CD4-positive, alpha-beta T cell treated with Interleukin-6 for 4 hours (primary cell): ENCODE results near the gene CSHL1.
"Not testable (repeated sequence)": the region's sequence is repeated elsewhere in the genome, so short reads cannot be mapped to it uniquely, and the experiment has no call there.

Experiments used
- DNase-seq: peaks from one replicate; pipeline ENCODE4 v3.0.0-alpha.2; 2020; ENCODE audit warnings: mixed read lengths

The CSHL1 gene

DNA sequence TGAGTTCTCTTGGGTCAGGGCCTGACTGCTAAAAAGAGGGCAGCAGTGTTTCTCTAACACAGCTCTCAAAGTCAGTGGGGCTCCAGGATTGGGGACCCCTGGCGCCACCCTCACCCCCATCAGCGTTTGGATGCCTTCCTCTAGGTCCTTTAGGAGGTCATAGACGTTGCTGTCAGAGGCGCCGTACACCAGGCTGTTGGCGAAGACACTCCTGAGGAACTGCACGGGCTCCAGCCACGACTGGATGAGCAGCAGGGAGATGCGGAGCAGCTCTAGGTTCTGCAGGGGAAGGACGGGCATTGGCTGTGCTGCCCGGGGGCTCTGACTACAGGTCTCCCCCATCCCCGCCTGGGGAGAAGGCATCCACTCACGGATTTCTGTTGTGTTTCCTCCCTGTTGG is 6.6 kb upstream of the CSHL1 start:
- no peak for DNase-seq

DNA sequence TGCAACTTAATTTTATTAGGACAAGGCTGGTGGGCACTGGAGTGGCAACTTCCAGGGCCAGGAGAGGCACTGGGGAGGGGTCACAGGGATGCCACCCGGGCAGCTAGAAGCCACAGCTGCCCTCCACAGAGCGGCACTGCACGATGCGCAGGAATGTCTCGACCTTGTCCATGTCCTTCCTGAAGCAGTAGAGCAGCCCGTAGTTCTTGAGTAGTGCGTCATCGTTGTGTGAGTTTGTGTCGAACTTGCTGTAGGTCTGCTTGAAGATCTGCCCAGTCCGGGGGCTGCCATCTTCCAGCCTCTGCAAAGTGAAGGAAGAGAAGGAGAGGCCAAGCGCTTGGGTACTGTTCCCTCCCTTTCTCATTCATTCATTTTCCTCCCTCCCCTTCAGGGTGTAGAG is 6.1 kb upstream of the CSHL1 start:
- not testable (repeated sequence) for DNase-seq

DNA sequence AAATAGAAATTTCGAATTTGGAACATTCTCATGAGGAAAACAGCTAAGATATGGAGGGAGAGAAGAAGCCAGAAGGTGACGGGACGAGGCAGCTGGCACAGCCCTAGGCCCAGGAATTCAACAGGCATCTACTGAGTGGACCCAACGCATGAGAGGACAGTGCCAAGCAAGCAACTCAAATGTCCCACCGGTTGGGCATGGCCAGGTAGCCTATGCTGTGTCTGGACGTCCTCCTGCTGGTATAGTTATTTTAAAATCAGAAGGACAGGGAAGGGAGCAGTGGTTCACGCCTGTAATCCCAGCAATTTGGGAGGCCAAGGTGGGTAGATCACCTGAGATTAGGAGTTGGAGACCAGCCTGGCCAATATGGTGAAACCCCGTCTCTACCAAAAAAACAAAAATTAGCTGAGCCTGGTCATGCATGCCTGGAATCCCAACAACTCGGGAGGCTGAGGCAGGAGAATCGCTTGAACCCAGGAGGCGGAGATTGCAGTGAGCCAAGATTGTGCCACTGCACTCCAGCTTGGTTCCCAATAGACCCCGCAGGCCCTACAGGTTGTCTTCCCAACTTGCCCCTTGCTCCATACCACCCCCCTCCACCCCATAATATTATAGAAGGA is 5.6 kb upstream of the CSHL1 start:
- no peak for DNase-seq

DNA sequence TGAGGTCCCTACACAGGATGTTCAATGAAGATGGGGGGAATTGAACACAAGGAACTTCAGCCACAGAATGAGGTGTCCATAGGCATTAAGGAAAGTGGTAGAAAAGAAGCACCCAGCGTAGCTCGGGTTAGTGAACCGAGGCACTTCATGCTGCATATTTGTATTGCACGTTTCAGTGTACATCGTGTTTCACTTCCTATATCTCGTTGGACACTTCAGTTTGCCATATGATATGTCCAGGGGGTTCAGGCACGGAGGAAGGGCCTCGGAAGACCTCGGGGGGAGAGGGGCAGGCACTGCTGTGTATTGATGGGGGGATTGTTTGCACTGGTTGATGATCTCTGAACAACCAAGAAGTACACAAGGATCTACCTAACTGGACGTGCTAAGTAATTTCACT is 4.7 kb upstream of the CSHL1 start:
- DNase-seq, result not testable (repeated sequence)

DNA sequence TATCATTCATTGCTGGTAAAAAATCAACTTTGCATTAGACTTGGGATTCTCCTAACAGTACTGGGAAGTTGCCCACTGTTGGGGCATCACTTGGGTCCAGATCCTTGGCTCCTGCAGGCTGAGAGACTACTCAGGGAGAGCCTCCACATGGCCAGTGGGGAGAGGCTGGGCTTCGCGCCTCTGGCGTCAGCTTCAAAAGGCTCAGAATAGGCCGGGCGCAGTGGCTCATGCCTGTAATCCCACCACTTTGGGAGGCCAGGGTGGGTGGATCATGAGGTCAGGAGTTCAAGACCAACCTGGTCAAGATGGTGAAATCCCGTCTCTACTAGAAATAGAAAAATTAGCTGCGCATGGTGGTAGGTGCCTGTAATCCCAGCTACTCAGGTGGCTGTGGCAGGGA is 3.4 kb upstream of the CSHL1 start:
- DNase-seq, result no peak

DNA sequence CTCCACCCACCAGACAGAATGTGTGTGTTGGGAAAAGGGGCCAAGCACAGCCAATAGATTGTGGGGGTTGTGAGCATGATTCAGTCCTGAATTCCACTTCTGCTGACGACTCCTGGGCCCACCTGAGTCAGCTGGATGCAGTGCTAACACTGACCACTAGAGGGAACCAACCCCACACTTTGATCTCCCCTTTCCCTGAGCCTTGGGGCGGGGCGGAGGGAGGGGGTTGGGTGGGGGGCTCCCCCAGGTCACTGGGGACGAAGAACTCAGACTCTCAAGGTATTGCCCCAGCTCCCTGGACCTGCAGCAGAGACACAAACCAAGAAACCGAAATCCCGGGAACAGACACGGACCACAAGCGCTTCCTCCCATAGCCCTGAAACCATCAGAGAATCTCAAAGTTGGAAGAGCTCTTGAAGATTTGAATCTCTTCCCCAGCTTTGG is 621 bp upstream of the CSHL1 start:
- DNase-seq, result peak; percentile 66

- DNase-seq, result no peak
These were observed 962 bp downstream of the CSHL1 start for GRCh38 chr17:63910096-63910495.

- not testable (repeated sequence) for DNase-seq
These were observed 1.5 kb downstream of the CSHL1 start for GRCh38 chr17:63909586-63909985.

DNA sequence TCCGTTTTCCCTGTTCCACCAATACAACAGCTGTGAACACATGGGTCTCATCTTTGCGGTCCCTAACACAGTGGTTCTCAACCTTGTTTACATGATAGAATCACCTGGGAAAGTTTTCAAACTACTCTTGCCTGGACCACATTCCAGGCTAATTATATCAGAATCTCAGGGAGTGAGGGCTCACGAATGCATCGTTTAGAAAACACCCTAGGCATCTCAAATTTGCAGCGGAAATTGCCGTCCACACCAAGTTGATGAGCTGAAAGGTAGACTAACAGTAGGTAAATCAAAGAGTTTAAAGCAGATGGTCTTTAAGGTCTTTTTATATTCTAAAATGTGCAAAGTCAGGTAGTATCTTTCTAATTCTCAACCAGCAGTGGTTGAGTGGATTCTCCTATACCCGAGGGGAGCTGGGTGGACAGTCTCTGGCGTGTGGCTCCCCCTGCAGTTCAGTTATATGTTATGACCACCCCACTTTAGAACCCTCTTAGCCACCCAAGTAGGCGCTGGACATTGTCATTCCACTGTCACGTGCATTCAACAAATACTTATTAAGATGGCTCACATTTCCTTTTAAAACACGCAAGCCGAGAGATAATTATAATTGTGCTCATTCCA is 3.8 kb downstream of the CSHL1 start:
- peak; percentile 9 for DNase-seq

- DNase-seq, result not testable (repeated sequence)
These were observed 6.3 kb downstream of the CSHL1 start for GRCh38 chr17:63904796-63905195.

DNA sequence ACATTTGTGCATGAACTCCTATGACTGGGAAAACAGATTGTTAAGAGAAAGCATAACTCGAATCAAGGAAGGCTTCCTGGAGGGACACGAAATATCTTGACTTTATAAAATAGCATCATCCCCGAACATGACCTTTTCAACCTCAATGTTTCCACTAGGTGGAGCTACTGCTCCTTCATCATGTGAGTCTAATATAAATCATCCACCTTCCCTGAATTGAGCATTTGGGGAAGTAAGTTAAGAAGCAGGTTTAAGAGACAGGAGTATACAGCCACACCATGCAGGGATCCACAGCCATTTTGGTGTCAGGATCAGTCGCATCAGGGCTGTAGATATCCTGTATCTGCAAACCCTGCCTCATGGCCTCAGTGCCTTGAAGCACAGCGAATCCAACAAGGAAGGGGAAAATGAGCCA is 7.3 kb downstream of the CSHL1 start:
- not testable (repeated sequence) for DNase-seq

- DNase-seq, result not testable (repeated sequence)
These were observed 9.1 kb downstream of the CSHL1 start for GRCh38 chr17:63901971-63902370.

GRCh38 chr17:63898899-63899798 is 11.9 kb downstream of the CSHL1 start:
- DNase-seq, result peak; percentile 11

DNA sequence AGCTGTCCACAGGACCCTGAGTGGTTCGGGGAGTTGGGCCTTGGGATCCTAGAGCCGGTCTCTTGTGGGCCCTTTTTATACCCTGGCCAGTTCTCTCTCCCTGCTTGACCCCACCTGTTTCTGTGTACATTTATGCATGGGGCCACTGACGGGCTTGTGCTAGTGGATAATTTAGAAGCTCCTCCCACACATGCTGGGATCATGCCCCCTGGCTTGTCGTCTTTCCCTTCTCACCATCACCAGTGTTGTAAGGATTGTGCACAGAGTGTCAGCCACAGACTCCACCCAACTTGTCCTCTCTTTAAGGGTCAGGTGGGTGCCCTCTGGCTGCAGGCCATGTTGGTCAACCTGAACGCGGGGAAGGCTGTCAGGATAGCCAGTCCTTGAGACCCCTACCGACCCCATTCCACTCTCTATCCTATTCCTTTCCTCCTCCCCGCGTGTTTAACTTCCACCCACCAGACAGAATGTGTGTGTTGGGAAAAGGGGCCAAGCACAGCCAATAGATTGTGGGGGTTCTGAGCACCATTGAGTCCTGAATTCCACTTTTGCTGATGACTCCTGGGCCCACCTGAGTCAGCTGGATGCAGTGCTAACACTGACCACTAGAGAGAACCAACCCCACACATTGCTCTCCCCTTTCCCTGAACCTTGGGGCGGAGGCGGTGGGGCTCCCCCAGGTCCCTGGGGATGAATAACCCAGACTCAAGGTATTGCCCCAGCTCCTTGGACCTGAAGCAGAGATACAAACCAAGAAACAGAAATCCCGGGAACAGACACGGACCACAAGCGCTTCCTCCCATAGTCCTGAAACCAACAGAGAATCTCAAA is 14.3 kb downstream of the CSHL1 start, which contains the start of gene CSH1:
CSH1 (minus strand) TSS at position 51 of the 831 bp plus-strand sequence. CDS start 63 bp downstream, outside the sequence.
- DNase-seq, result not testable (repeated sequence)

DNA sequence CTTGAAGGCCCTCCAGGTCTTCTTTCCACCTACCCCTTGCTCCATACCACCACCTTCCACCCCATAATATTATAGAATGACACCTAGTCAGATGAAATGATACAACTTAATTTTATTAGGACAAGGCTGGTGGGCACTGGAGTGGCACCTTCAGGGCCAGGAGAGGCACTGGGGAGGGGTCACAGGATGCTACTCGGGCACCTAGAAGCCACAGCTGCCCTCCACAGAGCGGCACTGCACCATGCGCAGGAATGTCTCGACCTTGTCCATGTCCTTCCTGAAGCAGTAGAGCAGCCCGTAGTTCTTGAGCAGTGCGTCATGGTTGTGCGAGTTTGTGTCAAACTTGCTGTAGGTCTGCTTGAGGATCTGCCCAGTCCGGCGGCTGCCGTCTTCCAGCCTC is 16.2 kb downstream of the CSHL1 start:
- DNase-seq, result not testable (repeated sequence)

- not testable (repeated sequence) for DNase-seq
These were observed 17.0 kb downstream of the CSHL1 start for GRCh38 chr17:63894021-63894420.

DNA sequence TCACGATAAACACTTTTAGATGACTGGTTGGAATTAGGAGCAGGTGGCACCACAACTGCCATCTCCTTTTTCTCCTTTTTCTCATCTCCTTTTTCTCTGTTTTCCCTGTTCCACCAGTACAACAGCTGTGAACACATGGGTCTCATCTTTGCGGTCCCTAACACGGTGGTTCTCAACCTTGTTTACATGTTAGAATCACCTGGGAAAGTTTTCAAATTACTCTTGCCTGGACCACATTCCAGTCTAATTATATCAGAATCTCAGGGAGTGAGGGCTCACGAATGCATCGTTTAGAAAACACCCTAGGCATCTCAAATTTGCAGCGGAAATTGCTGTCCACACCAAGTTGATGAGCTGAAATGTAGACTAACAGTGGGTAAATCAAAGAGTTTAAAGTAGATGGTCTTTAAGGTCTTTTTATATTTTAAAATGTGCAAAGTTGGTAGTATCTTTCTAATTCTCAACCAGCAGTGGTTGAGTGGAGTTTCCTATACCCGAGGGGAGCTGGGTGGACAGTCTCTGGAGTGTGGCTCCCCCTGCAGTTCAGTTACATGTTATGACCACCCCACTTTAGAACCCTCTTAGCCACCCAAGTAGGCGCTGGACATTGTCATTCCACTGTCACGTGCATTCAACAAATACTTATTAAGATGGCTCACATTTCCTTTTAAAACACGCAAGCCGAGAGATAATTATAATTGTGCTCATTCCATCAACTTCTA is 18.6 kb downstream of the CSHL1 start:
- DNase-seq, result not testable (repeated sequence)

- DNase-seq, result not testable (repeated sequence)
These were observed 21.8 kb downstream of the CSHL1 start for GRCh38 chr17:63889026-63889848.

DNA sequence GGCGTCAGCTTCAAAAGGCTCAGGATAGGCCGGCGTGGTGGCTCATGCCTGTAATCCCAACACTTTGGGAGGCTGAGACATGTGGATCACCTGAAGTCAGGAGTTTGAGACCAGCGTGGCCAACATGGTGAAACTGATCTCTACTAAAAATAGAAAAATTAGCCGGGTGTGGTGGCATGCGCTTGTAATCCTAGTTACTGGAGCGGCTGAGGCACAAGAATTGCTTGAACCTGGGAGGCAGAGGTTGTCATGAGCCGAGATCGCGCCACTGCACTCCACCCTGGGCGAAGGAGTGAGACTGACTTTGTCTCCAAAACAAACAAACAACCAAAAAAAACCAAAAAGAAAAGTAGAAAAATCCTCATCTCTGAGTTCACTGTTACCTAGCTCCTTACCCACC is 25.9 kb downstream of the CSHL1 start:
- not testable (repeated sequence) for DNase-seq

- not testable (repeated sequence) for DNase-seq
These were observed 28.4 kb downstream of the CSHL1 start for GRCh38 chr17:63882626-63883126.
